KMS-11 (cell line): Measurements from ENCODE around the gene RBFOX1.

Source experiments
- H2AFZ ChIP-seq: fragments of 200-600 bp; sonication (generic); 2 replicates; pipeline ENCODE4 v1.6.1; 2016; ENCODE audit warnings: antibody characterized with exemption, mixed run types, low read depth
- H3K27ac ChIP-seq: fragments of 200-600 bp; sonication (generic); 2 replicates; pipeline ENCODE4 v1.6.1; 2016; ENCODE audit warnings: mild to moderate bottlenecking, mixed run types
- H3K27me3 ChIP-seq: fragments of 200-600 bp; sonication (generic); 2 replicates; pipeline ENCODE4 v1.6.1; 2017; ENCODE audit warnings: mild to moderate bottlenecking, low read depth, mixed run types, moderate library complexity; ENCODE audit not compliant: insufficient read depth
- H3K36me3 ChIP-seq: fragments of 200-600 bp; sonication (generic); 2 replicates; pipeline ENCODE4 v1.6.1; 2017; ENCODE audit warnings: mild to moderate bottlenecking, mixed run types; ENCODE audit not compliant: insufficient read depth
- H3K4me1 ChIP-seq: fragments of 200-600 bp; sonication (generic); 2 replicates; pipeline ENCODE4 v1.6.1; 2016; ENCODE audit warnings: mild to moderate bottlenecking, low read depth, mixed run types; ENCODE audit not compliant: poor library complexity, severe bottlenecking
- H3K4me2 ChIP-seq: fragments of 200-600 bp; sonication (generic); 2 replicates; pipeline ENCODE4 v1.7.0; 2016; ENCODE audit warnings: mild to moderate bottlenecking, mixed run types
- H3K4me3 ChIP-seq: fragments of 200-600 bp; sonication (generic); IDR thresholded peaks from 2 replicates; pipeline ENCODE4 v1.6.1; 2017; ENCODE audit warnings: low read depth, low read length, mixed read lengths; ENCODE audit not compliant: insufficient read depth
- H3K79me2 ChIP-seq: fragments of 200-600 bp; sonication (generic); 2 replicates; pipeline ENCODE4 v1.6.1; 2016; ENCODE audit warnings: low read depth, mixed run types; ENCODE audit not compliant: insufficient read depth
- H3K9ac ChIP-seq: fragments of 200-600 bp; sonication (generic); 2 replicates; pipeline ENCODE4 v1.6.1; 2016; ENCODE audit warnings: mild to moderate bottlenecking, mixed run types
- H4K20me1 ChIP-seq: fragments of 200-600 bp; sonication (generic); 2 replicates; pipeline ENCODE4 v1.6.1; 2016; ENCODE audit warnings: mild to moderate bottlenecking, mixed run types; ENCODE audit not compliant: insufficient read depth
- TF ChIP-seq, protein P1 (sequence below): fragments of 200-600 bp; sonication (generic); conservative IDR thresholded peaks from 2 replicates; pipeline ENCODE4 v1.6.1; 2017; ENCODE audit warnings: low read depth, mild to moderate bottlenecking, antibody characterized with exemption, low read length, moderate library complexity, mixed read lengths

Gene RBFOX1

DNA sequence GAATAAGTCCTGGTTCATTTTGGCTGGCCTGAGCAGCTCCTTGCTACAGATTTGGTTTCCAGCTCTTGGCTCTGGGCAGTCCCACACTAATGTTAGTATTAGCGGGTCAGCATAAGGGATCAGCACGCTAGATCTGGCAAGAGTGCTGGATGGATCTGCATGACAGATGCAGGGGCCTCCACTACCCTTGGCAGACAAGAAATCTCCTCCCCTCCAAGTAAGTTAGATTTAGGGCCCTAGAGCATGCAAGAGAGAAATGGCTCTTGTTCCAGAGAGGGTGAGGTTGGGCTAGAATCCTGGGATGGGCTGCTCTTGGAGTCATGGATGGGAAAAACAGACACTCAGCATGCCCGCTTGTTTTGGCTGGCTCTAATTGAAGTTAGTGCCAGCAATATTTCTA is 414.3 kb downstream of the RBFOX1 start:
- H3K4me1 ChIP-seq: no peaks in the 10 kb centered on the region
- no peak overlapping the region for H3K4me2 ChIP-seq
- no peaks in the 10 kb centered on the region for H3K27me3 ChIP-seq
- no peak overlapping the region for H2AFZ ChIP-seq
- no peak overlapping the region for H3K4me3 ChIP-seq
- no peaks in the 10 kb centered on the region for H3K36me3 ChIP-seq
- no peak overlapping the region for H3K9ac ChIP-seq
- TF ChIP-seq, protein P1, sequence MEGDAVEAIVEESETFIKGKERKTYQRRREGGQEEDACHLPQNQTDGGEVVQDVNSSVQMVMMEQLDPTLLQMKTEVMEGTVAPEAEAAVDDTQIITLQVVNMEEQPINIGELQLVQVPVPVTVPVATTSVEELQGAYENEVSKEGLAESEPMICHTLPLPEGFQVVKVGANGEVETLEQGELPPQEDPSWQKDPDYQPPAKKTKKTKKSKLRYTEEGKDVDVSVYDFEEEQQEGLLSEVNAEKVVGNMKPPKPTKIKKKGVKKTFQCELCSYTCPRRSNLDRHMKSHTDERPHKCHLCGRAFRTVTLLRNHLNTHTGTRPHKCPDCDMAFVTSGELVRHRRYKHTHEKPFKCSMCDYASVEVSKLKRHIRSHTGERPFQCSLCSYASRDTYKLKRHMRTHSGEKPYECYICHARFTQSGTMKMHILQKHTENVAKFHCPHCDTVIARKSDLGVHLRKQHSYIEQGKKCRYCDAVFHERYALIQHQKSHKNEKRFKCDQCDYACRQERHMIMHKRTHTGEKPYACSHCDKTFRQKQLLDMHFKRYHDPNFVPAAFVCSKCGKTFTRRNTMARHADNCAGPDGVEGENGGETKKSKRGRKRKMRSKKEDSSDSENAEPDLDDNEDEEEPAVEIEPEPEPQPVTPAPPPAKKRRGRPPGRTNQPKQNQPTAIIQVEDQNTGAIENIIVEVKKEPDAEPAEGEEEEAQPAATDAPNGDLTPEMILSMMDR: no peak
- H3K27ac ChIP-seq: no peak overlapping the region
- no peaks in the 10 kb centered on the region for H4K20me1 ChIP-seq
- no peaks in the 10 kb centered on the region for H3K79me2 ChIP-seq

DNA sequence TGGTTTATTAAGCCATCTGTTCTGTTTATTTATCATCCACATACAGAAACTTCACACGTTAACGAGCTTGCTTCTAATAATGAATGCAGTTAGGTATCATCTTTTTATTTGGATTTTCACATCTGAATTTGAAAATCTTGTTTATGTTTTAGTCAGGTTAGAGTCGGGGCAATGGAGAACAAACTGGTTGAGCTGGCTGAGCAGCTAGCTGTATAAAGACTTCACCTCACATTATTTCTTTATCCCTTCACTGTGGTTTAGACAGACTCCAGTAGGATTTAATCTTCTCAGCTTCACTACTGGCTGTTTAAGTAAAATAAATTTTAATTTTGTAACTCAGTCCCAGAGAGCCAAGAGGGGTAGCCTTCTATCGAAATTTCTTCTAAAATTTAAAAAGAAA is 415.9 kb downstream of the RBFOX1 start:
- Histone ChIP-seq H3K27me3 (no peaks in the 10 kb centered on the region), H3K27ac (no peak overlapping the region), H3K4me2 (no peak overlapping the region), H4K20me1 (no peaks in the 10 kb centered on the region), H3K4me1 (no peaks in the 10 kb centered on the region), H3K4me3 (no peak overlapping the region), H3K79me2 (no peaks in the 10 kb centered on the region), H3K36me3 (no peaks in the 10 kb centered on the region), H3K9ac (no peak overlapping the region), H2AFZ (no peak overlapping the region)
- TF ChIP-seq, protein P1: no peak

- TF ChIP-seq, protein P1: no peak
These were observed 422.8 kb downstream of the RBFOX1 start for GRCh38 chr16:7755347-7755882.

More at GRCh38 chr16:7755347-7755882, 422.8 kb downstream of the RBFOX1 start:
- H3K27me3 ChIP-seq: no peaks in the 10 kb centered on the region
- no peak overlapping the region for H2AFZ ChIP-seq
- no peak overlapping the region for H3K9ac ChIP-seq
- no peak overlapping the region for H3K27ac ChIP-seq
- no peaks in the 10 kb centered on the region for H4K20me1 ChIP-seq
- H3K36me3 ChIP-seq: no peaks in the 10 kb centered on the region
- no peaks in the 10 kb centered on the region for H3K79me2 ChIP-seq
- no peak overlapping the region for H3K4me2 ChIP-seq
- H3K4me1 ChIP-seq: no peaks in the 10 kb centered on the region
- no peak overlapping the region for H3K4me3 ChIP-seq
